Kidney (tissue), 14 donors: ENCODE data around the gene MITF. TPM values are rescaled to one million over a fixed set of nuclear protein-coding genes. Genes with fewer than 3 reads are reported as not detected.

Experiments
- DNase-seq, 5 donors: peaks; one replicate each; pipeline ENCODE4 v3.0.0-alpha.2; 2013 to 2020
- FAIRE-seq: peaks from 2 replicates; lab custom pipeline; 2012; peaks lifted over from hg19 to GRCh38; lab: Jason Lieb, UNC
- H3K27ac ChIP-seq, 2 donors: one replicate each; pipeline ENCODE4 v1.7.0; 2013; ENCODE audit warnings: low read depth in 2 of 2, low read length in 2 of 2, inconsistent platforms in 1 of 2
- H3K27me3 ChIP-seq: one replicate; pipeline ENCODE4 v1.7.1; 2013; ENCODE audit warnings: low read length, inconsistent platforms; ENCODE audit not compliant: control insufficient read depth, insufficient read depth
- H3K36me3 ChIP-seq, 3 donors: one replicate each; pipeline versions ENCODE4 v1.7.0 to v1.7.1; 2013; ENCODE audit warnings: low read length in 3 of 3, control low read depth in 1 of 3, inconsistent platforms in 1 of 3; ENCODE audit not compliant: insufficient read depth in 3 of 3, control insufficient read depth in 2 of 3
- H3K4me1 ChIP-seq, 3 donors: one replicate each; pipeline versions ENCODE4 v1.7.0 to v1.7.1; 2013; ENCODE audit warnings: low read length in 3 of 3, inconsistent platforms in 1 of 3, low read depth in 1 of 3; ENCODE audit not compliant: control insufficient read depth in 2 of 3, insufficient read depth in 2 of 3
- H3K4me3 ChIP-seq, 3 donors: one replicate each; pipeline versions ENCODE4 v1.7.0 to v1.8.1; 2013; ENCODE audit warnings: low read length in 3 of 3, control low read depth in 1 of 3, inconsistent platforms in 1 of 3
- H3K9ac ChIP-seq, 3 donors: one replicate each; pipeline versions ENCODE4 v1.7.0 to v1.7.1; 2013; ENCODE audit warnings: low read length in 3 of 3, control low read depth in 1 of 3, inconsistent platforms in 1 of 3
- H3K9me3 ChIP-seq, 3 donors: one replicate each; pipeline versions ENCODE4 v1.7.0 to v1.7.1; 2013; ENCODE audit warnings: low read length in 3 of 3, control low read depth in 1 of 3, inconsistent platforms in 1 of 3; ENCODE audit not compliant: control insufficient read depth in 2 of 3, insufficient read depth in 1 of 3
- CTCF ChIP-seq: IDR thresholded peaks from 3 replicates; pipeline ENCODE4 v1.5.1; 2012; ENCODE audit warnings: mild to moderate bottlenecking, moderate library complexity, borderline replicate concordance; ENCODE audit not compliant: insufficient read depth; ENCODE audit errors: extremely low read depth
- intact Hi-C: fragments of 100-400 bp; cut with DNase I; formaldehyde crosslinking; loops from one replicate; pipeline ENCODE4 v1.11.1; 2022
- polyA plus RNA-seq: library from polyadenylated mRNA; stranded (reverse); fragments of 350-450 nt; fragmentation: Illumina TruSeq; extraction: RNeasy Lipid Tissue Mini Kit (QIAGEN cat#74804); gene quantifications from one replicate; pipeline ENCODE4 v1.2.3, GENCODE V29; 2014; ENCODE audit warnings: low read depth, low replicate concordance; ENCODE audit not compliant: insufficient read depth
- total RNA-seq: library from RNA; stranded (reverse); fragmentation: NEBNext Ultra II Directional; extraction: Animal tissue kit (Norgen Biotek cat#: 25700); gene quantifications from one replicate; pipeline ENCODE4 v1.2.1, GENCODE V29; 2021
- donor health status: control.
- donor health status: control.
- donor health status: control.
- donor health status: control.
- donor health status: control.
- donor health status: DM: yes; HTN: yes; CAD: no.
- donor health status: Normal renal cell carcinoma (clear cell type).

MITF gene
- total and polyA plus RNA-seq, 2 donors from 2014 or later = 14.1 to 52.6 TPM

GRCh38 chr3:69817988-69818387 is 78.7 kb downstream of the MITF start:
- TF ChIP-seq CTCF = no peak
- Histone ChIP-seq H3K27me3 (no peaks in the 10 kb centered on the region), H3K36me3 (no peaks in the 10 kb centered on the region), H3K9ac (no peak overlapping the region), H3K9me3 (no peaks in the 10 kb centered on the region), H3K4me3 (no peak overlapping the region), H3K4me1 (peaks cover 0 to 4% (median 0%) of the 10 kb centered on the region in 3 donors), H3K27ac (no peak overlapping the region)
- no peak for DNase-seq
- intact Hi-C loops = no loop called here
- no peak for FAIRE-seq

DNA sequence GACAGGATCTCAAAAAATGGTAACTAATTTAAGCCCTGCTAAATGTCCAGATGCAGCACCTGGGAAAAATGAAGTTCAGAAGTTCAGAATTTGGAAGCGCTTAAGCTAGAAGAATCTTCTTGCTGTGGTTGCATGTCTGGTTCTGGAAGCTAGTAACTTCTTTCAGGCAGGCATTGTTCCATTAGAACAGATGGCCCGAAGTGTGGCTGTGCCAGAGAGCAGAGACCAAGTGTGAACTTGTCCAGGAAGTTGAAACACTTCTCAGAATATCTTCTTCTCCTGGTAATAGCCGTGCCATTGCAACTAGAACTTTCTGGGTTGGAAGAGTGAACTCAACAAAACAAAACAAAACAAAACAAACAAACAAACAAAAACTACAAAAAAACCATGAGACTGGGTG is 80.0 kb downstream of the MITF start:
- Histone ChIP-seq H3K36me3 (no peaks in the 10 kb centered on the region), H3K9me3 (no peaks in the 10 kb centered on the region), H3K27ac (no peak overlapping the region), H3K9ac (no peak overlapping the region), H3K4me1 (peaks cover 0 to 4% (median 0%) of the 10 kb centered on the region in 3 donors), H3K27me3 (no peaks in the 10 kb centered on the region), H3K4me3 (no peak overlapping the region)
- no peak for DNase-seq
- no peak for TF ChIP-seq CTCF
- intact Hi-C loops = no loop called here
- no peak for FAIRE-seq

- Histone ChIP-seq H3K9ac (no peak overlapping the region), H3K36me3 (no peaks in the 10 kb centered on the region), H3K4me1 (peaks cover 0 to 4% (median 0%) of the 10 kb centered on the region in 3 donors), H3K4me3 (no peak overlapping the region), H3K27ac (no peak overlapping the region), H3K27me3 (no peaks in the 10 kb centered on the region), H3K9me3 (no peaks in the 10 kb centered on the region)
- TF ChIP-seq CTCF = no peak
- intact Hi-C loops = no loop called here
- FAIRE-seq (no peak), DNase-seq (no peak)
Observed at GRCh38 chr3:69821133-69821532, 81.9 kb downstream of the MITF start.

DNA sequence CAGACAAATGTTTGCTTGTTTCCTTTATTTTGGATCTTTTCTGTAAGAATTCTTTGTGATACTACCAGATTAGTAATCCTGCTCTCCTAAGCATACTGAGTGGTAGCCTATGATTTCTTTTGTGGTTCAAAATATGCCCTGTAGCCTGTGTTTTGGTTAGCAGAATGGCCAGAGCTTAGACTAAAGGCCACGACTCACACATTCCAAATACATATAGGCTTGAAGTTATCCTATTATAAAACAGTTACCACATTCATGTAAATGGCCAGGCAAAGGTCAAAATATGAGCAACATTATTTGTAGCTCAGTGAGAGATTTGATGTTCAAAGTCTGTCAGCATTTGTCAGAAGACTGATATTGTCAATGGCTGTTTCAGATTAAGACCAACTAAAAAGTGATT is 84.5 kb downstream of the MITF start:
- FAIRE-seq = no peak
- TF ChIP-seq CTCF = no peak
- intact Hi-C loops = no loop called here

More for the DNA sequence above, 84.5 kb downstream of the MITF start:
- Histone ChIP-seq H3K27ac (no peak overlapping the region), H3K9me3 (peaks cover 0 to 4% (median 0%) of the 10 kb centered on the region in 3 donors), H3K27me3 (no peaks in the 10 kb centered on the region), H3K4me1 (peaks cover 0 to 4% (median 0%) of the 10 kb centered on the region in 3 donors), H3K9ac (no peak overlapping the region), H3K36me3 (no peaks in the 10 kb centered on the region), H3K4me3 (no peak overlapping the region)
- no peak for DNase-seq
